ENCODE data around the gene SEMA3G. TPM values are rescaled to one million over a fixed set of nuclear protein-coding genes. Genes with fewer than 3 reads are reported as not detected.

Gene SEMA3G
- total RNA-seq, 2 experiments from 2014 or later = 0.34 to 0.69 TPM

DNA sequence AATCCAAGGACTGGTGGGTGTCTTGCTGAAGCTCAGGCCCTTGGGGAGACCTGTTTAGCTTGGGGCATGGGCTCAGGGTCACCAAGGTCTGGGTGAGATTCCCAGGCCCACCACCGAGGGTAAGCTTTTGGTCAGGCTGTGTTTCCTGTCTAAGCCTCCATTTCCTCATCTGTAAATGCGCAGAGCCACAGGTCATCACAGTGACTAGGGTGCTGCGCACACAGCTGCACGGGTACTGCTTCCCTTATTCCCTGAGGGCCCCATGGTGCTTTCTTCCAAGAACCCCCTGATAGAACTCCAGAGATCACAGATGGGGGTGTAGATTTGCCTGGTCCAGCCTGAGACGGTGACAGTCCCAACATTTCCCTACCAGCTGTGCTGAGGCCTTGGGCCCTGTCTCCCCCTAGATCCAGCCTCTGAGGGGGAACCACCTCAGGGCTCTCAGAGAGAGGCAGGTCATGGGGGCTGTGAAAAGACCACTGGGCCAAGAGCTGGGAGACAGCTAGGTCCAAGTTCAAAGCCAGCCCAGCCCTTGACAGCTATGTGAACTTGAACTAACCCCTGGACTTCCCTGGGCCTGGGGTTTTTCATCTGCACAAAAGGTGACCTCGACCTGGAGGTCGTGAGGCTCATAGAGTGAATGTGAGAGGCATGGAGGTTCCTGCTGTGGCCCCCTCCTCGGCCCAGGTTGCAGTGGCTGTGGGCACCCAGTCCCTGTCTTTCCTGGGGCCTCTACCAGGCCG is 60.7 kb downstream of the SEMA3G start:
- H3K9me3 ChIP-seq (ENCODE audit: control insufficient read depth in 1 of 2, insufficient read depth in 1 of 2, low read length in 2 of 2) = no peaks in the 10 kb centered on the region
- H3K27ac ChIP-seq (ENCODE audit: low read depth in 1 of 2, low read length in 2 of 2) = no peak overlapping the region
- no peaks in the 10 kb centered on the region for H3K4me1 Mint-ChIP-seq (ENCODE audit: low read depth)
- H3K27ac Mint-ChIP-seq = no peak overlapping the region
- DNase-seq (no peak), ATAC-seq (ENCODE audit: poor library complexity) (no peak)
- H3K4me3 Mint-ChIP-seq = no peak overlapping the region
- H3K4me3 ChIP-seq (ENCODE audit: low read length) = no peak overlapping the region
- no peaks in the 10 kb centered on the region for H3K9me3 Mint-ChIP-seq
- peaks cover 5% of the 10 kb centered on the region for H3K36me3 Mint-ChIP-seq (ENCODE audit: low read depth)
- ChIA-PET CTCF (no interaction called here), POLR2A (no interaction called here)
- no peaks in the 10 kb centered on the region for H3K27me3 Mint-ChIP-seq
- no peak for TF ChIP-seq CTCF (IDR thresholded peaks at IDR 0.05)
- intact Hi-C loops (cut with DNase I, micrococcal nuclease) = no loop called here
- no peaks in the 10 kb centered on the region for H3K27me3 ChIP-seq (ENCODE audit: control insufficient read depth in 1 of 2, insufficient read depth in 2 of 2, low read length in 2 of 2)
- peaks cover 32% of the 10 kb centered on the region for H3K36me3 ChIP-seq (ENCODE audit: insufficient read depth, low read length)
- H3K4me1 ChIP-seq (ENCODE audit: insufficient read depth, low read length) = no peaks in the 10 kb centered on the region

DNA sequence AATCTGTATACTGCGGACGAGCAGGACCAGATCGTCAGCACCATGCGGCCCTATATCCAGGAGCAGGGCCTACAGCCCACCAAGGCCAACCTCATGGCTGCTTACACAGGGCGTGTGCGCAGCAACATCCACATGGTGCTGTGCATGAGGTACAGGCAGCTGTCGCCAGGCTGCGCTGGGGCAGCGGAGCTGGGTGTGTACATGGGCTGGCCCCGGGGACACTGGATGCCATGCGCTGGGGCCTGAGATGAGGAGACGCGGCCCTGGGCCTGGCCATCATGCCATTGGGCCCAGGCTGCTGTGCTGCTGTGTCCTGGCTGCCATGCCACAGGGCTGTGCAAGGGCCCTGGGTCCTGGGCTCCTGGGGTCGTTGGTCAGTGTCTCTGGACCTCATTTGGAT is 61.5 kb downstream of the SEMA3G start:
- H3K4me3 Mint-ChIP-seq = no peak overlapping the region
- CTCF ChIA-PET = no interaction called here
- intact Hi-C loops (cut with DNase I, micrococcal nuclease) = no loop called here
- no peak overlapping the region for H3K27ac Mint-ChIP-seq
- ATAC-seq (ENCODE audit: poor library complexity) = no peak
- POLR2A ChIA-PET = no interaction called here
- H3K4me1 Mint-ChIP-seq (ENCODE audit: low read depth) = no peaks in the 10 kb centered on the region
- no peak overlapping the region for H3K4me3 ChIP-seq (ENCODE audit: low read length)
- H3K27ac ChIP-seq (ENCODE audit: low read depth in 1 of 2, low read length in 2 of 2) = no peak overlapping the region
- peaks cover 26% of the 10 kb centered on the region for H3K36me3 ChIP-seq (ENCODE audit: insufficient read depth, low read length)
- no peak for DNase-seq
- no peaks in the 10 kb centered on the region for H3K36me3 Mint-ChIP-seq (ENCODE audit: low read depth)
- TF ChIP-seq CTCF (IDR thresholded peaks at IDR 0.05) = no peak
- H3K27me3 Mint-ChIP-seq = no peaks in the 10 kb centered on the region
- H3K9me3 ChIP-seq (ENCODE audit: control insufficient read depth in 1 of 2, insufficient read depth in 1 of 2, low read length in 2 of 2) = no peaks in the 10 kb centered on the region
- no peaks in the 10 kb centered on the region for H3K4me1 ChIP-seq (ENCODE audit: insufficient read depth, low read length)
- H3K9me3 Mint-ChIP-seq = no peaks in the 10 kb centered on the region
- no peaks in the 10 kb centered on the region for H3K27me3 ChIP-seq (ENCODE audit: control insufficient read depth in 1 of 2, insufficient read depth in 2 of 2, low read length in 2 of 2)

Other genes with a start within 250 kb of the SEMA3G start
- gene ALAS1, start 246.9 kb downstream of the SEMA3G start, total RNA-seq = 1 to 10 TPM; 6.0 to 7.0 TPM
- gene TLR9, start 219.5 kb downstream of the SEMA3G start, total RNA-seq = under 1 TPM; 0.08 to 0.17 TPM
- 10 to 100 TPM; 17.4 to 21.7 TPM for gene TWF2, start 205.9 kb downstream of the SEMA3G start, total RNA-seq
- 10 to 100 TPM; 36.7 to 40.2 TPM for gene PPM1M, start 199.3 kb downstream of the SEMA3G start, total RNA-seq
- gene WDR82, start 166.5 kb downstream of the SEMA3G start, total RNA-seq = 100 to 1,000 TPM; 114 TPM
- gene GLYCTK, start 157.3 kb downstream of the SEMA3G start, total RNA-seq = 10 to 100 TPM; 24.4 to 24.6 TPM
- 10 to 100 TPM; 49.7 to 50.7 TPM for gene DNAH1, start 128.8 kb downstream of the SEMA3G start, total RNA-seq
- 100 to 1,000 TPM; 149 to 157 TPM for gene BAP1, start 35.1 kb downstream of the SEMA3G start, total RNA-seq
- 10 to 100 TPM; 13.3 to 13.8 TPM for gene PHF7, start 34.4 kb downstream of the SEMA3G start, total RNA-seq
- 1 to 10 TPM; 5.3 to 6.6 TPM for gene TNNC1, start 8.9 kb upstream of the SEMA3G start, total RNA-seq
- 100 to 1,000 TPM; 160 to 163 TPM for gene NISCH, start 10.5 kb upstream of the SEMA3G start, total RNA-seq
- gene STAB1, start 50.2 kb upstream of the SEMA3G start, total RNA-seq = 1 to 10 TPM; 1.5 to 2.5 TPM
- 1 to 10 TPM; 2.5 to 4.2 TPM for gene NT5DC2, start 88.8 kb upstream of the SEMA3G start, total RNA-seq
- 1 to 10 TPM; 2.8 to 8.3 TPM for gene UQCC5, start 91.5 kb upstream of the SEMA3G start, total RNA-seq
- gene PBRM1, start 240.8 kb upstream of the SEMA3G start, total RNA-seq = 10 to 100 TPM; 47.6 to 48.1 TPM
- 100 to 1,000 TPM; 104 to 106 TPM for gene GNL3, start 240.9 kb upstream of the SEMA3G start, total RNA-seq

Data from CD4-positive, alpha-beta T cell (primary cell).